Kidney epithelial cell (primary cell): ENCODE data around the gene RMND1. TPM values are rescaled to one million over a fixed set of nuclear protein-coding genes. Genes with fewer than 3 reads are reported as not detected.
"Not testable (repeated sequence)": the region's sequence is repeated elsewhere in the genome, so short reads cannot be mapped to it uniquely, and the experiment has no call there.

ENCODE experiments used
- DNase-seq: peaks from one replicate; pipeline ENCODE4 v3.0.0-alpha.2; 2010; ENCODE audit warnings: low read depth
- H3K27me3 ChIP-seq: 2 replicates; pipeline ENCODE4 v1.6.0; 2011; ENCODE audit warnings: low read length; ENCODE audit not compliant: control insufficient read depth, insufficient read depth
- H3K36me3 ChIP-seq: 2 replicates; pipeline ENCODE4 v1.5.1; 2011; ENCODE audit warnings: low read length; ENCODE audit not compliant: control insufficient read depth, insufficient read depth
- H3K4me3 ChIP-seq: 2 replicates; pipeline ENCODE4 v1.5.1; 2011; ENCODE audit warnings: low read depth, mild to moderate bottlenecking, control low read depth, low read length
- CTCF ChIP-seq: IDR thresholded peaks from 2 replicates; pipeline ENCODE4 v1.5.1; 2011; ENCODE audit warnings: mild to moderate bottlenecking, moderate library complexity, low read length, control low read depth, inconsistent platforms; ENCODE audit not compliant: insufficient read depth, poor library complexity, severe bottlenecking
- total RNA-seq: library from RNA; depleted of rRNA; stranded (reverse); fragments of >200 nt; gene quantifications from 2 replicates; pipeline ENCODE4 v1.2.3, GENCODE V29; 2015

The RMND1 gene
- total RNA-seq, 1 donor from 2014 or later: 59.8 TPM

GRCh38 chr6:151385177-151385576 lies 66.7 kb downstream of the RMND1 start:
- no peak for TF ChIP-seq CTCF
- DNase-seq: no peak
- Histone ChIP-seq H3K36me3 (no peaks in the 10 kb centered on the region), H3K27me3 (no peaks in the 10 kb centered on the region), H3K4me3 (no peak overlapping the region)

GRCh38 chr6:151384151-151384550 lies 67.8 kb downstream of the RMND1 start:
- no peak overlapping the region for H3K4me3 ChIP-seq
- no peaks in the 10 kb centered on the region for H3K27me3 ChIP-seq
- no peak for DNase-seq
- H3K36me3 ChIP-seq: no peaks in the 10 kb centered on the region
- no peak for TF ChIP-seq CTCF

- H3K27me3 ChIP-seq, H3K4me3 ChIP-seq, H3K36me3 ChIP-seq, DNase-seq: not testable (repeated sequence)
These were observed 69.3 kb downstream of the RMND1 start for GRCh38 chr6:151382631-151383030.

- no peak for TF ChIP-seq CTCF
- no peaks in the 10 kb centered on the region for H3K36me3 ChIP-seq
- H3K4me3 ChIP-seq: no peak overlapping the region
- no peaks in the 10 kb centered on the region for H3K27me3 ChIP-seq
- no peak for DNase-seq
These were observed 70.2 kb downstream of the RMND1 start for GRCh38 chr6:151381722-151382121.

GRCh38 chr6:151380848-151381205 lies 71.1 kb downstream of the RMND1 start:
- Histone ChIP-seq H3K4me3 (no peak overlapping the region), H3K36me3 (no peaks in the 10 kb centered on the region), H3K27me3 (no peaks in the 10 kb centered on the region)
- no peak for DNase-seq
- no peak for TF ChIP-seq CTCF

GRCh38 chr6:151379933-151380847 lies 71.7 kb downstream of the RMND1 start:
- TF ChIP-seq CTCF: no peak
- Histone ChIP-seq H3K4me3 (no peak overlapping the region), H3K36me3 (no peaks in the 10 kb centered on the region), H3K27me3 (no peaks in the 10 kb centered on the region)
- DNase-seq: no peak
